Stimulated activated CD8-positive, alpha-beta memory T cell treated with anti-CD3 and anti-CD28 coated beads, Interleukin-7, amount 100 ng/mL, for 4 hours (primary cell): ENCODE data around the gene CD226.
"Not testable (repeated sequence)": the region's sequence is repeated elsewhere in the genome, so short reads cannot be mapped to it uniquely, and the experiment has no call there.

Experiments
- DNase-seq, 2 donors: peaks; one replicate each; pipeline ENCODE4 v3.0.0-alpha.2; 2020; ENCODE audit warnings: low read depth in 2 of 2

CD226 gene

DNA sequence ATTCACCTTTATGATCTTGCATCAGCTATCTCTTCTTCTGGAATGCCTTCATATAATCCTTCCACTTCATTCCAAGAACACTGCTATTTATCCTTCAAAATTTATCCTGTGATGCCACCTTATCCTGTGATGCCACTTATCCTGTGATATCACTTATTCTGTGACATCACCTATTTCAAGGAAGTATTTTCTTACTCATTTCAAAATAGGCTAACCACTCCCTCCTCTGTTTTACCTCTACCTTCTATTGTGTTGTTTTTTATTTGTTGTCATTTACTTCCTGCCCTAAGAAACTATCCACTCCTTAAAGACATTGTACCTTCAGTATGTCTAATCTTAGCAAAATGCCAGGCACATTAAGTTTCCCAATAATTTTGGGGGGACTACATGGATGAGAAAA, 38.8 kb downstream of the CD226 start:
- DNase-seq, result no peak

DNA sequence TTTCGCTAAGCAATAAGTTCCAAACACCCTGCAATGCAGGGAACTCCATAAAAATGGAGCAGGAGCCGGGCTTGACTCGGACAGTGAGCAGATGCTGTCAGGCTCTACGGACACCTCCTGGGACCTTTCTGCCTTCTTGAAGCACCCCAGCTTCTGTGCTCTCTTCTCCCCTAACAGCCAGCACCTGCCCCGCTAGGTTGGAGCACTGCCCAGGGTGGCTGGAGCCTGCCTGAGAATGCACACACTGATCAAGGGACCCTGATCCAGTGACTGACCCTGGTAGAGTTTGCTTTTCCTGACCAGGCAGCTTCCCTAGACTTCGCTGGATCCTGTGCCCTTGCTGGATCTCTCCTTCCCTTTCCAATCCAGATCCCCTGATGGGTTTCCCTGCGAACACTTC, 40.9 kb downstream of the CD226 start:
- DNase-seq, result no peak

DNA sequence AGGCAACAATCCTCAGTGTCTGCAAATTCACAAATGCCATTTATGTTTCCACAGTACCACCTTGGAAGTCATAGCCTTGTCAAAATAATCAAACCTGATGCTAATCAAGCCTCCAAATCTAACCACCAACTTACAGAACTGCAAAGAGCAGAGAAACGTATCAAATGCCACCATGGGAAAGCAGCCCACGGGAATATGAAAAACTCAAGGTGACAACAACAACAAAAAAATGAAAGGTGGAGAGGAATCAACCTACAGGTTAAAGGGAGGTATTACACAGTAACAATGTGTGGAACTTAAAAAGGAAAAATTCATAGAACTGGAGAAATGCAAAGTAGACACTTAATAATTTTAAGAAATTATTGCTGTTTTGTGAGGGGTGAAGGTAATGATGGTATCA, 46.7 kb downstream of the CD226 start:
- DNase-seq, result no peak

DNA sequence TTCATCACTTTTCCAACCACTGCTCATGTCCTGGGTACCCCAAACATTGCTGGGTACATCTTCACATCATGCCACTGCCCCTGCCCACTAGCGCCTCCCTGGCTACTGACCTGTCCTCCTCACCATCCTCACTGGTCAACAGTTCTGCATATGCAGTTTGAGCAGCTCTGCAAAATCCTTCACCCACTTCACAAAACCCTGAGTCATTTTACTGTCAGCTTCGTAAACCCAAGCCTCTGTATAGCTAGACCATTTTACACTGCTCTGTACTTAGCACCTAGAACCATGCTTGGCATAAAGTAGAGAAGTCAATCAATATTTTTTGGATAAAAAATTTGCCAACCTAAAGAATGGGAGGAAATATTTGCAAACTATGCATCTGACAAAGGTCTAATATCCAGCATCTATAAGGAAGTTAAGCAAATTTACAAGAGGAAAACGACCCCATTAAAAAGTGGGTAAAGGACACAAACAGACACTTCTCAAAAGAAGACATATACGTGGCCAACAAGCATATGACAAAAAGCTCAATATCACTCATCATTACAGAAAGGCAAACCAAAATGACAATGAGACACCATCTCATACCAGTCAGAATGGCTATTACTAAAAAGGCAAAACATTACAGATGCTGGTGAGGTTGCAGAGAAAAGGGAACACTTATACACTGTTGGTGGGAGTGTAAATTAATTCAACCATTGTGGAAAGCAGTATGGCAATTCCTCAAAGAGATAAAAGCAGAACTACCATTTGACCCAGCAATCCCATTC, 48.3 kb downstream of the CD226 start:
- DNase-seq, result not testable (repeated sequence)

DNA sequence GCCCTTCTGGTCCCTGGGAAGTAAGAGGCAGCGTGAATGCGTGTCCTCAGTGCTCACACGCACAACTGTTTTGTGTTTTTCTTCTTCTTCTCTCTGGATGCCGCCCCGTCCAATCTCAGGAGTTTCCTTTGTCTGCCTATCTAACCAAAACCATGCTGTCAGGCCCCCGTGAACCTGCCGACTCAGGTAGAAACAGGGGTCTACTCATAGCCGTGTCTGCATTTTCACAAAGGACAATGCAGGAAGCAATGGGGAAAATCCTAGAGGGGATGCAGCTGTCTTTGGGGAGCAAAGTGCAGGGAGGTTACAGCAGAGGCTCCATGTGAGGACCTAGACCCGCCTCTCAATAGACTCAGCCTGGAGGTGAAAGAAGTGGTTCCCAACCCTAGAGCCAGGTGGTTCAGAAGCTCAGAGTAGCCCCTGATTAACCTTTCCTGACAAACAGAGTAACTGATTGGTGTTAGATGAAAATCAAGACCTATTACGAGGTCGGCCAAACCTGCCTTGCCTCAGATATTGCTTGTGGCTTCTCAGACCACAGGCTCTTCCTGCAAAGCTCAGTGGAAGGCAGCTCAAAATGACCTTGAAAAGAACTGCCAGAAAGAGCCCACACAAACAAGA, 49.3 kb downstream of the CD226 start:
- no peak for DNase-seq

DNA sequence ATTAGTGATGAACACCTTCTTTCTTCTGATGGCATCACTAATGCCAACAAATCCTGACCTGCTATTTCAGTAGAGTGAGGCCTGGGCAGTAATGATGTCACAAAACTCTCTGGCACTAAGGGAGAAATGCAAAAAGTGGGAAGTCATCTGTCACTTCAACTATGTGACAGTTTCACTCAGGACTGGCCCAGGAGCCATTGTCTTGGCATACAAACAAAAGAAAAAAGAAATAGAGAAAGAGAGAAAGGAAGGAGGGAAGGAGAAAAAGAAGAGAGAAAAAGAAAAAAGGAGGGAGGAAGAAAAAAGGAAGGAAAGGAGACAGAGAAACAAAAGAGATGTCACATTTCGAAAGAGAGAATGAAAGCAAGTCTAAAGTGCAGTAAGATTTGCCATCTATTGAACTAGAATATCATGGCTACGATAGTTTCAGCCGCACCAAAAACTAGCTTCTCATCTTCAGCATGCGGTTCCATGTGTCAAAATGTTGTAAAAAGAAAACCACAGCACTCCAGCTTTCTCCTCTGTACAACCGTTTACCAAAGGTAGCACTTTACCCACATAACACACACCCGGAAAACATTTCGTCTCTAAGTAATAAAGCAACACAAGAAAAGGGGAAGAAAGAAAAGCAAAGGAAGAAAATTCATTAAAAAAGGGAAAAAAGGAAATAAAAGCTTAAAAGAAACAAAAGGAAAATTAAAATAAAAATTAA, 50.1 kb downstream of the CD226 start:
- no peak for DNase-seq

DNA sequence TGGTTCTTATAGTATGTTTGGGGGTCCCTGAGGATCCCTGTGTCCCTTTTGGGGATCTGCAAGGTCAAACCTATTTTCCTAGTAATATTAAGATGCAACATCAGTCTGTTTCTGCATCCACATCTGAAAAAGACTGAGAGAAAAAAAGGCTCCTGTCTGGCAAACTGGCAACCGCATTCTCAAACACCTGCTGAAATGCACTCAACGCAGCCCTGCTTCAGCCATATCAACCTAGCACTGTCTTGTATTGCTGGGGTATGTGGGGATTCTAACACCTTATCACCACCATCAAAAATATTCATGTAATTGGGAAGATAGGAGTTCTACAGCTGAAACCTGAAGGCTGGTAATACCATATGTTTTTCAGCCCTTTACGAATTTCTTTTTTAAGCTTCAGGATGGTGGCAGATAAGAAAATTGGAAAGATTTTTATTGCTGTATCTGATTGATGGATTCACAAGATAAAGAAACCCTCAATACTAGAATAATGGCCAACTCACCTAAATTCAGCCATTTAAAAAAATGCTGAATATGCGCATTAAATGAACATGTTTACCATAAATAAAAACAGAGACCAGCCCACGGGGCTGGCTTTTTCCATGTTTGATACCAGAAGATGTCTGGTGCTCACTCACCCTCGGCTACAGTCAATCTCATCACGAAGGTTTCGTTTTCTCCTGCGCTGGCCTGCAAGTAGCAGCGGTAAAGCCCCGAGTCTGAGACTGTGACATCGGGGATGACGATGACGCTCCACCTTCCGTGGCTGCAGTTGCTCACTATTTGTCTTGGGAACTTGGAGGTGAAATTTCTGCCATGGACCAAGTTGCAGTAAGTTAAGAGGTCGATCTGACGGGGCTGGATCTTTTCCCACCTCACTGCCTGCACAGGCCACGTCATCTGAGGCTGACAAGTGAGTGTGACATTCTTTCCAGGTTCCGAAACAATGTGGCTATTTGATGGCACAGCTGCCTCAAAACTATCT, 52.3 kb downstream of the CD226 start:
- DNase-seq, result peak in 1 of 2 donors; percentile 27

DNA sequence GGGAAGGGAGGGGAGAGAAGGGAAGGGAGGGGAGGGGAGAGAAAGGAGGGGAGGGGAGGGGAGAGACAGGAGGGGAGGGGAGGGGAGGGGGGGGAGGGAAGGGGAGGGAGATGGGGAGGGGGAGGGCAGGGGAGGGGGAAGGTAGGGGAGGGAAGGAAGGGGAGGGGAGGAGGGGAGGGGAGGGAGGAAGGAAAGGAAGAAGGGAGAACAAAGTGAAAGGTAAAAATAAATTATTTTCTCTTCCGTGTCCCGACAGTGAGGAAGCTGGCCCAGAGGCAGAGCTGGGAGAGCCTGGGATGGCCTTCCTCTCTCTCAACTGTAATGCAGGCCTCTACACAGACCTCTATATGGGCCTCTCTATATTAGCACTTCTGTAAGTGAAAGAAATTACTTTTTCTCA, 53.2 kb downstream of the CD226 start:
- DNase-seq, result no peak

DNA sequence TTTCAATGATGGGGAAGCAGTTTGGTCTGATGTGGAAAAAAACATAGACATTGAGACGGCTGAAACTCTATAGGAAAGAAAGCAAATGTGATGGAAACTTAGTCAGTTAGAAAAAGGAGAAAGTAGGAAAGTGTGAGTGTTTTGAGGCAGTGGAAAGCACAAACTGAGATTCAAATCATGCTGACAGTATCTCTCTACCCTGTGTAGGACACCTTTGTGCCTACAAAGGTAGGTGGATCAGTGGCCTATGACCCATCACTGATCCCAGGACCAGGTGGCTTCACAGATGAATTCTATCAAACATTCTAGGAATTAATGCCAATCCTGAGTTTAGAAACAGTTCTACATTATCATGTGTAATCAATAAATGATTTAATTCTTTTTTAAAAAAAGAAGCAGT, 57.1 kb downstream of the CD226 start:
- no peak for DNase-seq

DNA sequence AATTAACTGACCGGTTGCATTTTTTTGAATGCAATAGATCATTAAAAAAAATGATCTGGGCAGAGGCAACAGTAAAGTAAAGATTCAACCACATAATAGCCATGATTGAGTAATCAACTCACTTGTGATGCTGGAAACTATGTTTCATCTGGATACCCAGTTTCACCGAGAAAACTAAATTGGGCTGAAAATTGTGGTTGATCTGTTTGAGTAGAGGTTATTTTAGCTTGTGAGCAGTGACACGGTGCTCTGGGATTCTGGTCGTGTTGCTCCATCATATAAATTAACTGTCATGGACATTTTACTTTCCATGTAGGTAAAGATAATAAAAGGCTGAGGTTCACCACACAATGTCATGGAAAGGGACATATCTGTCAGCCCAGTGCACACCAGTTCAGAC, 58.7 kb downstream of the CD226 start:
- DNase-seq, result no peak

DNA sequence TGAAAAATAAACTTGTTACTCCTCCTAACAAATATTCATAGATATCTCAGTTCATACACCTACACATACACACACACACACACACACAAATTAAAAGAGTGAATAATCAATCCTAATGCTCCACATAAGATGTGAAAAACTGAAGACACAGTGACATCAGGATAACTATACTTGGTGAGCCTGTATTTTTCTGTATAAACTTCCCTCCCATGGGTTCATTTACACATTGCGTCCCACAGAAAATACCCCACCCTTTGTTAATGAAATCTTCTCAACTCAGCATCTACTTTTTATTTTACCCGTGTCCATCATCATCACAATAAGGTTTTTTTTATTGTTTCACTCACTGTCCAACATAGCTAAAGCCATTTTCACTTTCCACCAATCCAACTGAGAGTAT, 60.4 kb downstream of the CD226 start:
- no peak for DNase-seq

DNA sequence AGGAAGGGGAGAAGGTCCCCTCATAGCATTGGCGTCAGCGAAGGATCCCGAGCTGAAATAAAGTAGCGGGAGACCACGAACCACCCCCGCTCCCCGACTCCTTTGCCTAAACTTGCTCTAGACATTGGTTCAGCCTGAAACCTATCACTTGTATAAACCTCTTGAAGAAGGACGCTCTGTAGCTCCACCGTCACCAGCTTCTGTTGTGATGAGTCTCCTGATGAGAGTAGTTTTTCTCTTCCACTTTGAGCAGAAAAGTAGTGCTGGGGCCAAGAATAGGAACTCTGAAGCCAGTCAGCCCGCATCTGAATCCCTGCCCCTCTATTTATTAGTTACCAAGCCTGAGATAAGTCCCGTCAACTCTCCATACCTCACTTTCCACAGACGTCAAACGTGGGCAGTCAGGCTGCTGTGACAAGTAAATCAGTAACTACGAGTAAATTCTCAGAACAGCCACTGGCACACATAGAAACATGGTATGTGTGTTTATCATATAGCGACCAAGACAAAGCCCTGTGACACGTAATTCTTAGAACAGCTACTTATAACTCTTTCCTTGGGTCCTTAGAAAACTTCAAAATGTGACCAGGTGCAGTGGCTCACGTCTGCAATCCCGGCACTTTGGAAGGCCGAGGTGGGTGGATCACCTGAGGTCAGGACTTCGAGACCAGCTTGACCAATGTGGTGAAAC, 61.7 kb downstream of the CD226 start:
- DNase-seq, result peak in 1 of 2 donors; percentile 47

DNA sequence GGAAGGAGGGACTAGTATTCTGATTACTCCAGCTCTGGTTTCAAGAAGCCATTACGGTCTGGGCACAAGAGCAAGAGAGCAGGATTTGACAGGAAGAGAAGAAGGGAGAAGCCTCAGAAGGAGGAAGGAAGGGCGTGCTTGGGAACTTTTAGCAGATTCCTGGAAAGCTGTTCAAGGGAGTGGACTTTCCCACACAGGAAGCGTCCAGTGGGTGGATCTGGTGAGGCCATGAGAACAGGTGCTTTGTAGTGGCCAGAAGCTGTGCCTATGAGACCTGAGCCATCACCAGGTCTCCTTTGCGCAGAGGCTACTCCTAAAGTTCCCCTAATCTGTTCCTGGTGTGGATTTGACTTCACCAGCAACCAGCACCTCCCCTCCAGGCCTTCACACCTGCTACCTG, 62.3 kb downstream of the CD226 start:
- DNase-seq, result no peak

DNA sequence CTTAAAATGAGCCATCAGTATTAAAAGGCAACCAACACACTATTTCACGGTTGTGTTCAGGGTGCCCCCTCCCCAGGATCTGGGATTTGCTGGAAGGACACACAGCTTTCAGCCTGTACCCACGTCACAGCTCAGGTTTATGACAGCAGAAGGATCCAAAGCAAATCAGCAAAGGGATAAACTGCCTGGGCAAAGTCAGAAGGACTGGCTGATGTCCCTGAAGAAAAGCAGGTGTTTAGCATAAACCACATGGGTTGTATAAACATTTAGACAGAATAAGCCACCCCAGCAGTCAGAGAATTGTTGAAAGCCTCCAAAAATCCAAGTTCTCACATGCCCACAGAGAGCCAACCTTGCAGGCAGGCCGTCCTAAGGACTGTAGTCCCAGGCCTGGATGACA, 63.9 kb downstream of the CD226 start:
- DNase-seq, result no peak

DNA sequence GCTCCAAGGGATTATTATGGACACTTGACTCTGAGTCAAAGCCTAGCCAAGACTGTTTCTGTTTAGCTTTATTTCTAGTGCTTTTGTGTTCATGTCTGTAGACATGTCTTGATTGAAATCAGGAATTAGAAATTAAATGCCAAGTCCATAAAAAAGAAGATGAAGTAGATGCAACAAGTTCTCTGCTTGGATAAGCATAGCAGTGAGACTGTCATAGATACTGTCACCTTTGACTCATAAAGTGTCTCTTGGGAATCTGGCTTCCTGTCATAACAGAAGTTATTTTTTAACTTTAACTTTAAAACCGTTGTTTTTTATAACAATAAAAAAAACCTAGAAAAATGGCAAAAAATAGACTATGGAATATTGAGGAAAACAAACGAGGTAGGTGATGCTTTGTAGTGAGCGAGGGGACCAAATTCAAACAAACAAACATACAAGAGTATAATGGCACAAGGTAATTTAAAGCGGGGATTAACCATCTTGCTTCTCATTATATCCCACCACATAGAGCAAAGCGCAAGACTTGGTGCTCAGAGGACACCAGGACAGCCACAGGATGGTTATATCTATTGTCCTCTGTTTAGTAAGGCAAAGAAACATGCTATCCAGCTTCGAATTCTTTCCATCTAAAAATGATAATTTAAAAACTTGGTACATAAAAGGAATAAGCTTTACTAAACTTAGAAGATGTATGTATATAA, 64.6 kb downstream of the CD226 start:
- DNase-seq, result no peak

DNA sequence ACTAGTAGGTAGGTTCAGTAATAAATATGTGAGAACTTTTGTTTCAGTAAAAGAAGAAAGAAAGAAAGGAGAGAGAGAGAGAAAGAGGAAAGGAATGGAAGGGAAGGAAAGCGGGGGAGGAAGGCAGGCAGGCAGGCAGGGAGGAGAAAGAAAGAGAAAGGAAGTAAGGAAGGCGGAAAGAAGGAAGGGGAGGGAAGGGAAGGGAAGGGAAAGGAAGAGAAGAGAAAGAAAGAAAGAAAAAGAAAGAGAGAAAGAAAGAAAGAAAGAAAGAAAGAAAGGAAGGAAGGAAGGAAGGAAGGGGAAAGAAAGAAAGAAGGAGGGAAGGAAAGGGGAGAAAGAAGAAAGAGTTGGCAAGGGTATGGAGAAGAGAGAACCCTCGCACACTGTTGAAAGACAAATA, 67.6 kb downstream of the CD226 start:
- no peak for DNase-seq

DNA sequence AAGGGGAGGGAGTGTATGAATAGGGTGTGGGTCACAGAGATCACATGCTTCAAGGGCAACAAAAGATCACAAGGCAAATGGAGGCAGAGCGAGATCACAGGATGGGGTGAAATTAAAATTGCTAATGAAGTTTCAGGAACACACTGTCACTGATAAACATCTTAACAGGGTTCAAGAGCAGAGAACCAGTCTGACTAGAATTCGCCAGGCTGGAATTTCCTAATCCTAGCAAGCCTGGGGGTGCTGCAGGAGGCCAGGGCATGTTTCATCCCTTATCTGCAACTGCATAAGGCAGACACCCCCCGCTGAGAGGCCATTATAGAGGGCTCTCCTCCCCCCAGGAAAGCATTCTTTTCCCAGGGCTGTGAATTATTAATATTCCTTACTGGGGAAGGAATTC, 68.6 kb downstream of the CD226 start:
- not testable (repeated sequence) for DNase-seq

DNA sequence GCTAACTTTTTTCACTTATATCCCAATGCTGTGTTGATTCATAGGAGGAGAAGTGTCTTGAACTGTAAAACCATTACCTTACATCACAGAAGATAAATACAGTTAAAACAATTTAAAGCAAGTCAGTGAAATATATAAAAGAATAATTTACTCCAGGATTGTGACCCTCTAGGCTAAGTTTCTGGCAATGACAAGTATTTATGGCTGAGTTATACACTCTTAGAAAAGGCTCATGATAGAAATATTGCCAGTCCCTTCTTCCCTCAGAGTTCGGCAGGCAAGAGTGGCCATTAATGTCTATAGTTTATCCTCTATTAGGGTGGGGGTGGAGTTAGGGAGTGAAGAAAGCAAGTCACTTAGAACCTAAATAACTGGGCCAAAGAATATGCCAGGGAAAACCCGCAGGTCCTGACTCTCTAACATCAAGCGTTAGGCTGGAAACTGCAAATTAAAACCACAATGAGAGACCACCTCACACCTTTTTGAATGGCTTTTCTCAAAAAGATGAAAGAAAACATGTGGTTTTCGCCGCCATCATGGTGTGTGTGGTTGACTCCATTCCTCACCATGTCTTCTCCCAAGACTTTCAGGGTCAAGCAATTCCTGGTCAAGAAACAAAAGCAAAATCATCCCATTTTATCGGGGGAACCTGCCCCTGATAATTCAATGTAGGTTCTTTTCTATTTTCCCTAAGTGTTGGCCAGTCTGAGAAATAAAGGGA, 69.3 kb downstream of the CD226 start:
- DNase-seq, result no peak

DNA sequence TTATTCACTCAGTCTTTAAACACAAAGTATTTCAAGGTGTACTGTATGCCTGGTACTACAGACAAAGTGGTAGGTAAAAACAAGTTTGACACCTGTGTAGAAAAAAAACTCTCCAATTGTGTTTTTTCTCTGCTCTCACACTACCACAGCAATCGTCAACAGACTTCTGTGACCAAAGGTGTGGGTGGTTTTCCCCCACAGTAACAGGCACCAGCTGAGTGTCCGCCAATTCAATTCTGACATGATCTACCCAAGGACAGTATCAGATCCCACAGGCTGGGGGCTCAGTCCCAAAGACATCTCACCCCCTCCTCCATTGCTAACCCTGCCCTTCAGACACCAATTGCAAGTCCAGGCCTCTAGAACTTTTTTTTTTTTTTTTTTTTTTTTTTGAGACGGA, 71.2 kb downstream of the CD226 start:
- no peak for DNase-seq

DNA sequence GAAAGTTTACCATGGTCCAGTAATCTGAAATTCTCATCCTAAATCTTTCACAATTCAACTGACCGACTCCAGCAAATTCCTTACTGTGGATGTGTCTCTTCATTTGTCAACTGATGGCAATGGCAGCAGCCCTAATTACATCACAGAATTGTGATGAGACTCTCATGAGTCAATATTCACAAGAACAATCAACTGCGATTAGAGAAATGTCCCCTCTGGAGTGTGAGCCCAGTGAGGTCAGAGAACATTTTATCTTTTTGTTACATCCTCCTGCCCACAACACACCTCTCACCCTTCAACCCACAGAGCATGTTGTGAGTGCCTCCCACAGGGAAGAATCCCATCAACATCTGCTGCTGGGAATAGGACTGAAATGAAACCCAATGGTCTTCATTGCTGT, 73.6 kb downstream of the CD226 start:
- DNase-seq, result no peak
